Measurements from ENCODE around the gene ACO2.

DNA sequence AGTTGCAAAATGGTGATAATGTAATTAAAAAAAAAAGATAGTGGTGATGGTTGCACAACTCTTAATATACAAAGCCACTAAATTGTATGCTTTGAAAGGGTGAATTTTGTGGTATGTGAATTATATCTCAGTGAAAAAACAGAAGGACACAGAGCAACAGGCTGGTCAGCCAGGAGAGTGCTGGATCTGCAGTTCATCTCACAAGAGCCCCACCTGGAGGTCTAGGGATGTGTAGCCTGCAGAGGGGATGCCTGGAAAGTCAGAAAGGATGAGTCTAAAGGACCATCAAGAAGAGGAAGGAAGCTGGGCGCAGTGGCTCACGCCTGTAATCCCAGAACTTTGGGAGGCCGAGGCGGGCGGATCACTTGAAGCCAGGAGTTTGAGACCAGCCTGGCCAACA lies 66.3 kb downstream of the ACO2 start:
- TF ChIP-seq, protein P1, sequence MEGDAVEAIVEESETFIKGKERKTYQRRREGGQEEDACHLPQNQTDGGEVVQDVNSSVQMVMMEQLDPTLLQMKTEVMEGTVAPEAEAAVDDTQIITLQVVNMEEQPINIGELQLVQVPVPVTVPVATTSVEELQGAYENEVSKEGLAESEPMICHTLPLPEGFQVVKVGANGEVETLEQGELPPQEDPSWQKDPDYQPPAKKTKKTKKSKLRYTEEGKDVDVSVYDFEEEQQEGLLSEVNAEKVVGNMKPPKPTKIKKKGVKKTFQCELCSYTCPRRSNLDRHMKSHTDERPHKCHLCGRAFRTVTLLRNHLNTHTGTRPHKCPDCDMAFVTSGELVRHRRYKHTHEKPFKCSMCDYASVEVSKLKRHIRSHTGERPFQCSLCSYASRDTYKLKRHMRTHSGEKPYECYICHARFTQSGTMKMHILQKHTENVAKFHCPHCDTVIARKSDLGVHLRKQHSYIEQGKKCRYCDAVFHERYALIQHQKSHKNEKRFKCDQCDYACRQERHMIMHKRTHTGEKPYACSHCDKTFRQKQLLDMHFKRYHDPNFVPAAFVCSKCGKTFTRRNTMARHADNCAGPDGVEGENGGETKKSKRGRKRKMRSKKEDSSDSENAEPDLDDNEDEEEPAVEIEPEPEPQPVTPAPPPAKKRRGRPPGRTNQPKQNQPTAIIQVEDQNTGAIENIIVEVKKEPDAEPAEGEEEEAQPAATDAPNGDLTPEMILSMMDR (IDR thresholded peaks at IDR 0.05; ENCODE audit: low read depth, low read length): peak; percentile 8; the same call in 1 of the 2 replicates
- TF ChIP-seq EZH2phosphoT487 (IDR thresholded peaks at IDR 0.05; ENCODE audit: low read depth): no peak
